Measurements from ENCODE around the gene ATP6V1C2.
"Not testable (repeated sequence)": the region's sequence is repeated elsewhere in the genome, so short reads cannot be mapped to it uniquely, and the experiment has no call there.

Gene ATP6V1C2

GRCh38 chr2:10780491-10780820, 59.0 kb downstream of the ATP6V1C2 start:
- DNase-seq (no peak), ATAC-seq (no peak)
- Mint-ChIP-seq H3K4me1 (no peaks in the 10 kb centered on the region), H3K4me3 (no peak overlapping the region), H3K9me3 (no peaks in the 10 kb centered on the region), H3K27ac (no peak overlapping the region), H3K27me3 (no peaks in the 10 kb centered on the region), H3K36me3 (ENCODE audit: low read depth) (peaks cover 40% of the 10 kb centered on the region)

GRCh38 chr2:10780821-10781220, 59.4 kb downstream of the ATP6V1C2 start:
- not testable (repeated sequence) for H3K27me3 Mint-ChIP-seq, H3K27ac Mint-ChIP-seq, DNase-seq, H3K4me3 Mint-ChIP-seq, ATAC-seq, H3K4me1 Mint-ChIP-seq, H3K9me3 Mint-ChIP-seq
- peaks cover 40% of the 10 kb centered on the region for H3K36me3 Mint-ChIP-seq (ENCODE audit: low read depth)

GRCh38 chr2:10781746-10782145, 60.3 kb downstream of the ATP6V1C2 start:
- Mint-ChIP-seq H3K27me3 (no peaks in the 10 kb centered on the region), H3K9me3 (no peaks in the 10 kb centered on the region), H3K4me1 (no peaks in the 10 kb centered on the region), H3K36me3 (ENCODE audit: low read depth) (peaks cover 46% of the 10 kb centered on the region), H3K4me3 (no peak overlapping the region), H3K27ac (no peak overlapping the region)
- ATAC-seq (no peak), DNase-seq (no peak)

- Mint-ChIP-seq H3K4me3 (no peak overlapping the region), H3K36me3 (ENCODE audit: low read depth) (peaks cover 58% of the 10 kb centered on the region), H3K9me3 (no peaks in the 10 kb centered on the region), H3K27me3 (no peaks in the 10 kb centered on the region), H3K27ac (no peak overlapping the region), H3K4me1 (no peaks in the 10 kb centered on the region)
- ATAC-seq (no peak), DNase-seq (no peak)
Observed at GRCh38 chr2:10783421-10783820, 62.0 kb downstream of the ATP6V1C2 start.

GRCh38 chr2:10784719-10785118, 63.3 kb downstream of the ATP6V1C2 start:
- peaks cover 69% of the 10 kb centered on the region for H3K36me3 Mint-ChIP-seq (ENCODE audit: low read depth)
- no peaks in the 10 kb centered on the region for H3K4me1 Mint-ChIP-seq

GRCh38 chr2:10785260-10785659, 63.8 kb downstream of the ATP6V1C2 start:
- no peaks in the 10 kb centered on the region for H3K9me3 Mint-ChIP-seq
- peaks cover 68% of the 10 kb centered on the region for H3K36me3 Mint-ChIP-seq (ENCODE audit: low read depth)
- DNase-seq (no peak), ATAC-seq (no peak)
- no peak overlapping the region for H3K4me3 Mint-ChIP-seq
- no peaks in the 10 kb centered on the region for H3K27me3 Mint-ChIP-seq
- H3K4me1 Mint-ChIP-seq, result peaks cover 2% of the 10 kb centered on the region
- H3K27ac Mint-ChIP-seq, result no peak overlapping the region

More at GRCh38 chr2:10784719-10785118, 63.3 kb downstream of the ATP6V1C2 start:
- H3K27ac Mint-ChIP-seq, result no peak overlapping the region
- H3K4me3 Mint-ChIP-seq, result no peak overlapping the region
- no peak for DNase-seq
- H3K27me3 Mint-ChIP-seq, result no peaks in the 10 kb centered on the region
- ATAC-seq, result no peak
- no peaks in the 10 kb centered on the region for H3K9me3 Mint-ChIP-seq

GRCh38 chr2:10786240-10786982, 65.0 kb downstream of the ATP6V1C2 start:
- H3K27me3 Mint-ChIP-seq, result no peaks in the 10 kb centered on the region
- H3K4me1 Mint-ChIP-seq, result peaks cover 13% of the 10 kb centered on the region
- DNase-seq, result no peak
- peaks cover 71% of the 10 kb centered on the region for H3K36me3 Mint-ChIP-seq (ENCODE audit: low read depth)
- H3K9me3 Mint-ChIP-seq, result no peaks in the 10 kb centered on the region
- no peak overlapping the region for H3K4me3 Mint-ChIP-seq
- no peak for ATAC-seq
- H3K27ac Mint-ChIP-seq, result no peak overlapping the region

- H3K27ac Mint-ChIP-seq, result no peak overlapping the region
- no peak for ATAC-seq
- peaks cover 19% of the 10 kb centered on the region for H3K4me1 Mint-ChIP-seq
- H3K36me3 Mint-ChIP-seq (ENCODE audit: low read depth), result peaks cover 68% of the 10 kb centered on the region
- no peak overlapping the region for H3K4me3 Mint-ChIP-seq
- H3K27me3 Mint-ChIP-seq, result no peaks in the 10 kb centered on the region
- H3K9me3 Mint-ChIP-seq, result no peaks in the 10 kb centered on the region
- DNase-seq, result peak; percentile 37
Observed at GRCh38 chr2:10787176-10787968, 65.9 kb downstream of the ATP6V1C2 start.

GRCh38 chr2:10788855-10789254, 67.4 kb downstream of the ATP6V1C2 start:
- H3K27me3 Mint-ChIP-seq, result no peaks in the 10 kb centered on the region
- H3K4me1 Mint-ChIP-seq, result peaks cover 24% of the 10 kb centered on the region
- DNase-seq (no peak), ATAC-seq (no peak)
- no peak overlapping the region for H3K27ac Mint-ChIP-seq
- H3K9me3 Mint-ChIP-seq, result no peaks in the 10 kb centered on the region
- no peak overlapping the region for H3K4me3 Mint-ChIP-seq
- H3K36me3 Mint-ChIP-seq (ENCODE audit: low read depth), result peaks cover 67% of the 10 kb centered on the region

- DNase-seq (no peak), ATAC-seq (peak; percentile 75)
- peak overlapping the region; percentile 22 for H3K27ac Mint-ChIP-seq
- H3K9me3 Mint-ChIP-seq, result no peaks in the 10 kb centered on the region
- H3K4me3 Mint-ChIP-seq, result no peak overlapping the region
- no peaks in the 10 kb centered on the region for H3K27me3 Mint-ChIP-seq
- H3K4me1 Mint-ChIP-seq, result peaks cover 24% of the 10 kb centered on the region
- H3K36me3 Mint-ChIP-seq (ENCODE audit: low read depth), result peaks cover 63% of the 10 kb centered on the region
Observed at GRCh38 chr2:10790228-10790973, 69.0 kb downstream of the ATP6V1C2 start.

- peak overlapping the region; percentile 9 for H3K27ac Mint-ChIP-seq
- H3K27me3 Mint-ChIP-seq, result no peaks in the 10 kb centered on the region
- no peaks in the 10 kb centered on the region for H3K9me3 Mint-ChIP-seq
- H3K36me3 Mint-ChIP-seq (ENCODE audit: low read depth), result peaks cover 69% of the 10 kb centered on the region
- H3K4me1 Mint-ChIP-seq, result peaks cover 30% of the 10 kb centered on the region
- DNase-seq, result no peak
- H3K4me3 Mint-ChIP-seq, result no peak overlapping the region
- no peak for ATAC-seq
Observed at GRCh38 chr2:10792001-10792634, 70.7 kb downstream of the ATP6V1C2 start.

- H3K27ac Mint-ChIP-seq, result no peak overlapping the region
- H3K36me3 Mint-ChIP-seq (ENCODE audit: low read depth), result peaks cover 70% of the 10 kb centered on the region
- H3K27me3 Mint-ChIP-seq, result no peaks in the 10 kb centered on the region
- DNase-seq (no peak), ATAC-seq (no peak)
- no peak overlapping the region for H3K4me3 Mint-ChIP-seq
- H3K4me1 Mint-ChIP-seq, result peaks cover 30% of the 10 kb centered on the region
- H3K9me3 Mint-ChIP-seq, result no peaks in the 10 kb centered on the region
Observed at GRCh38 chr2:10792660-10793400, 71.4 kb downstream of the ATP6V1C2 start.

- H3K4me3 Mint-ChIP-seq, result no peak overlapping the region
- ATAC-seq, result no peak
- no peaks in the 10 kb centered on the region for H3K27me3 Mint-ChIP-seq
- H3K36me3 Mint-ChIP-seq (ENCODE audit: low read depth), result peaks cover 67% of the 10 kb centered on the region
- H3K4me1 Mint-ChIP-seq, result peaks cover 31% of the 10 kb centered on the region
- no peak overlapping the region for H3K27ac Mint-ChIP-seq
- DNase-seq, result no peak
- H3K9me3 Mint-ChIP-seq, result no peaks in the 10 kb centered on the region
Observed at GRCh38 chr2:10793816-10794215, 72.4 kb downstream of the ATP6V1C2 start.

GRCh38 chr2:10794876-10795275, 73.4 kb downstream of the ATP6V1C2 start:
- no peak for DNase-seq
- Mint-ChIP-seq H3K27me3 (no peaks in the 10 kb centered on the region), H3K9me3 (no peaks in the 10 kb centered on the region), H3K4me3 (no peak overlapping the region), H3K36me3 (ENCODE audit: low read depth) (peaks cover 66% of the 10 kb centered on the region), H3K27ac (no peak overlapping the region), H3K4me1 (peaks cover 32% of the 10 kb centered on the region)
- ATAC-seq, result no peak

Data from activated naive CD8-positive, alpha-beta T cell treated with anti-CD3 and anti-CD28 coated beads, Interleukin-2, amount 50 U/mL, for 24 hours (primary cell).